Measurements from ENCODE around the gene DMRT1. TPM values are rescaled to one million over a fixed set of nuclear protein-coding genes. Genes with fewer than 3 reads are reported as not detected.
"Not testable (repeated sequence)": the region's sequence is repeated elsewhere in the genome, so short reads cannot be mapped to it uniquely, and the experiment has no call there.

Gene DMRT1
- total RNA-seq, 1 experiment from 2014 or later, result not detected

- POLR2A ChIA-PET, H3K27ac Mint-ChIP-seq, H3K4me3 Mint-ChIP-seq, ATAC-seq, H3K4me1 Mint-ChIP-seq: not testable (repeated sequence)
- peaks cover 53% of the 10 kb centered on the region for H3K9me3 Mint-ChIP-seq
- CTCF ChIA-PET, result interaction anchor here (1.4 kb wide), 1 partner anchor 107 kb away, joined by 4 read pairs; no protein-coding TSS in a partner anchor
- peak; percentile 40 for DNase-seq (ENCODE audit: low spot score)
- peaks cover 22% of the 10 kb centered on the region for H3K36me3 Mint-ChIP-seq
- peak; percentile 73 for TF ChIP-seq CTCF (IDR thresholded peaks at IDR 0.05)
- peaks cover 28% of the 10 kb centered on the region for H3K27me3 Mint-ChIP-seq (ENCODE audit: low read depth)
These were observed 157.0 kb downstream of the DMRT1 start for GRCh38 chr9:998299-999110.

GRCh38 chr9:1001838-1002237 is 160.3 kb downstream of the DMRT1 start:
- DNase-seq (ENCODE audit: low spot score) (no peak), ATAC-seq (no peak)
- Mint-ChIP-seq H3K4me3 (no peak overlapping the region), H3K4me1 (peaks cover 3% of the 10 kb centered on the region), H3K27me3 (ENCODE audit: low read depth) (peaks cover 7% of the 10 kb centered on the region), H3K36me3 (peaks cover 22% of the 10 kb centered on the region), H3K9me3 (peaks cover 32% of the 10 kb centered on the region), H3K27ac (no peak overlapping the region)
- TF ChIP-seq ZNF317 (CRISPR knock-in tag; IDR thresholded peaks at IDR 0.05; ENCODE audit: borderline replicate concordance, low read depth), result no peak
- TF ChIP-seq IRF1 (CRISPR knock-in tag; IDR thresholded peaks at IDR 0.05), result no peak
- TF ChIP-seq ZNF425 (CRISPR knock-in tag; conservative IDR thresholded peaks at IDR 0.05), result no peak
- no peak for TF ChIP-seq JAZF1 (CRISPR knock-in tag; IDR thresholded peaks at IDR 0.05)
- no peak for TF ChIP-seq EMX1 (CRISPR knock-in tag; IDR thresholded peaks at IDR 0.05)
- TF ChIP-seq ZNF532 (CRISPR knock-in tag; IDR thresholded peaks at IDR 0.05; ENCODE audit: borderline replicate concordance), result no peak
- no peak for TF ChIP-seq OVOL2 (CRISPR knock-in tag; IDR thresholded peaks at IDR 0.05; ENCODE audit: borderline replicate concordance)
- no peak for TF ChIP-seq SOX15 (CRISPR knock-in tag; IDR thresholded peaks at IDR 0.05)
- no peak for TF ChIP-seq ATF2 (CRISPR knock-in tag; IDR thresholded peaks at IDR 0.05; ENCODE audit: borderline replicate concordance, low read depth)
- TF ChIP-seq HMGA2 (CRISPR knock-in tag; IDR thresholded peaks at IDR 0.05), result no peak
- POLR2A ChIA-PET, result no interaction called here
- CTCF ChIA-PET, result interaction anchor here (2.1 kb wide), 1 partner anchor 108 kb away, joined by 10 read pairs; no protein-coding TSS in a partner anchor
